Measurements from ENCODE around the gene FLYWCH2.
A peak's percentile ranks its signal among the peaks of the same experiment; 100 is the strongest.

FLYWCH2 gene

GRCh38 chr16:2867987-2868789, 14.8 kb upstream of the FLYWCH2 start (continued):
- TF ChIP-seq REST (tag by site-specific recombination; IDR thresholded peaks at IDR 0.05) = peak; percentile 66
- TF ChIP-seq ZNF324 (tag by site-specific recombination; IDR thresholded peaks at IDR 0.05) = peak; percentile 68; the same call in 1 of the 2 replicates
- TF ChIP-seq ZNF350 (tag by site-specific recombination; IDR thresholded peaks at IDR 0.05) = no peak
- no peak for TF ChIP-seq ZNF626 (tag by site-specific recombination; IDR thresholded peaks at IDR 0.05)
- peak; percentile 81 for TF ChIP-seq ZNF394 (tag by site-specific recombination; IDR thresholded peaks at IDR 0.05; ENCODE audit: borderline replicate concordance)
- TF ChIP-seq FEZF1 (tag by site-specific recombination; IDR thresholded peaks at IDR 0.05) = no peak
- TF ChIP-seq ZNF658 (tag by site-specific recombination; IDR thresholded peaks at IDR 0.05) = no peak
- no peak for TF ChIP-seq ZSCAN16 (tag by site-specific recombination; IDR thresholded peaks at IDR 0.05)
- peak; percentile 87 for TF ChIP-seq KLF9 (tag by site-specific recombination; IDR thresholded peaks at IDR 0.05; ENCODE audit: low read depth)
- TF ChIP-seq ZNF433 (tag by site-specific recombination; IDR thresholded peaks at IDR 0.05; ENCODE audit: low read depth) = no peak
- 0 out of 2 replicates have a peak, but pooled peaks have one; percentile 29 for TF ChIP-seq GLI2 (tag by site-specific recombination; IDR thresholded peaks at IDR 0.05; ENCODE audit: borderline replicate concordance, low read depth)
- no peak for TF ChIP-seq ZNF544 (tag by site-specific recombination; IDR thresholded peaks at IDR 0.05)
- no peak for TF ChIP-seq ZNF768 (tag by site-specific recombination; IDR thresholded peaks at IDR 0.05)
- TF ChIP-seq ZFHX2 (tag by site-specific recombination; conservative IDR thresholded peaks at IDR 0.05) = peak; percentile 86
- TF ChIP-seq SALL2 (tag by site-specific recombination; IDR thresholded peaks at IDR 0.05; ENCODE audit: borderline replicate concordance) = no peak
- TF ChIP-seq ZNF623 (tag by site-specific recombination; IDR thresholded peaks at IDR 0.05) = no peak
- TF ChIP-seq, protein P1, sequence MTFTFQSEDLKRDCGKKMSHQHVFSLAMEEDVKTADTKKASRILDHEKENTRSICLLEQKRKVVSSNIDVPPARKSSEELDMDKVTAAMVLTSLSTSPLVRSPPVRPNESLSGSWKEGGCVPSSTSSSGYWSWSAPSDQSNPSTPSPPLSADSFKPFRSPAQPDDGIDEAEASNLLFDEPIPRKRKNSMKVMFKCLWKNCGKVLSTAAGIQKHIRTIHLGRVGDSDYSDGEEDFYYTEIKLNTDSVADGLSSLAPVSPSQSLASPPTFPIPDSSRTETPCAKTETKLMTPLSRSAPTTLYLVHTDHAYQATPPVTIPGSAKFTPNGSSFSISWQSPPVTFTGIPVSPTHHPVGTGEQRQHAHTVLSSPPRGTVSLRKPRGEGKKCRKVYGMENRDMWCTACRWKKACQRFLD (tag by site-specific recombination; IDR thresholded peaks at IDR 0.05) = no peak
- TF ChIP-seq, protein P2, sequence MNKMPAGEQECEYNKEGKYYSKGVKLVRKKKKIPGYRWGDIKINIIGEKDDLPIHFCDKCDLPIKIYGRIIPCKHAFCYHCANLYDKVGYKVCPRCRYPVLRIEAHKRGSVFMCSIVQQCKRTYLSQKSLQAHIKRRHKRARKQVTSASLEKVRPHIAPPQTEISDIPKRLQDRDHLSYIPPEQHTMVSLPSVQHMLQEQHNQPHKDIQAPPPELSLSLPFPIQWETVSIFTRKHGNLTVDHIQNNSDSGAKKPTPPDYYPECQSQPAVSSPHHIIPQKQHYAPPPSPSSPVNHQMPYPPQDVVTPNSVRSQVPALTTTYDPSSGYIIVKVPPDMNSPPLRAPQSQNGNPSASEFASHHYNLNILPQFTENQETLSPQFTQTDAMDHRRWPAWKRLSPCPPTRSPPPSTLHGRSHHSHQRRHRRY (tag by site-specific recombination; IDR thresholded peaks at IDR 0.05) = no peak; the same call in 1 of the 2 replicates
- peak; percentile 71; the same call in 1 of the 2 replicates for TF ChIP-seq ZNF600 (tag by site-specific recombination; IDR thresholded peaks at IDR 0.05)
- no peak for TF ChIP-seq ZNF776 (tag by site-specific recombination; IDR thresholded peaks at IDR 0.05; ENCODE audit: borderline replicate concordance)
- TF ChIP-seq HOXA7 (CRISPR knock-in tag; IDR thresholded peaks at IDR 0.05; ENCODE audit: borderline replicate concordance) = no peak
- TF ChIP-seq, protein P3, sequence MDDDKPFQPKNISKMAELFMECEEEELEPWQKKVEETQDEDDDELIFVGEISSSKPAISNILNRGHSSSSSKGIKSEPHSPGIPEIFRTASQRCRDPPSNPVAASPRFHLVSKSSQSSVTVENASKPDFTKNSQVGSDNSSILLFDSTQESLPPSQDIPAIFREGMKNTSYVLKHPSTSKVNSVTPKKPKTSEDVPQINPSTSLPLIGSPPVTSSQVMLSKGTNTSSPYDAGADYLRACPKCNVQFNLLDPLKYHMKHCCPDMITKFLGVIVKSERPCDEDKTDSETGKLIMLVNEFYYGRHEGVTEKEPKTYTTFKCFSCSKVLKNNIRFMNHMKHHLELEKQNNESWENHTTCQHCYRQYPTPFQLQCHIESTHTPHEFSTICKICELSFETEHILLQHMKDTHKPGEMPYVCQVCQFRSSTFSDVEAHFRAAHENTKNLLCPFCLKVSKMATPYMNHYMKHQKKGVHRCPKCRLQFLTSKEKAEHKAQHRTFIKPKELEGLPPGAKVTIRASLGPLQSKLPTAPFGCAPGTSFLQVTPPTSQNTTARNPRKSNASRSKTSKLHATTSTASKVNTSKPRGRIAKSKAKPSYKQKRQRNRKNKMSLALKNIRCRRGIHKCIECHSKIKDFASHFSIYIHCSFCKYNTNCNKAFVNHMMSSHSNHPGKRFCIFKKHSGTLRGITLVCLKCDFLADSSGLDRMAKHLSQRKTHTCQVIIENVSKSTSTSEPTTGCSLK (tag by site-specific recombination; IDR thresholded peaks at IDR 0.05) = no peak
- TF ChIP-seq KLF7 (tag by site-specific recombination; IDR thresholded peaks at IDR 0.05; ENCODE audit: borderline replicate concordance) = peak; percentile 83
- TF ChIP-seq ZNF302 (tag by site-specific recombination; IDR thresholded peaks at IDR 0.05; ENCODE audit: low read depth) = no peak
- peak; percentile 65 for TF ChIP-seq SP3 (tag by site-specific recombination; IDR thresholded peaks at IDR 0.05)
- TF ChIP-seq PATZ1 (tag by site-specific recombination; IDR thresholded peaks at IDR 0.05) = peak; percentile 91
- TF ChIP-seq, protein P4, sequence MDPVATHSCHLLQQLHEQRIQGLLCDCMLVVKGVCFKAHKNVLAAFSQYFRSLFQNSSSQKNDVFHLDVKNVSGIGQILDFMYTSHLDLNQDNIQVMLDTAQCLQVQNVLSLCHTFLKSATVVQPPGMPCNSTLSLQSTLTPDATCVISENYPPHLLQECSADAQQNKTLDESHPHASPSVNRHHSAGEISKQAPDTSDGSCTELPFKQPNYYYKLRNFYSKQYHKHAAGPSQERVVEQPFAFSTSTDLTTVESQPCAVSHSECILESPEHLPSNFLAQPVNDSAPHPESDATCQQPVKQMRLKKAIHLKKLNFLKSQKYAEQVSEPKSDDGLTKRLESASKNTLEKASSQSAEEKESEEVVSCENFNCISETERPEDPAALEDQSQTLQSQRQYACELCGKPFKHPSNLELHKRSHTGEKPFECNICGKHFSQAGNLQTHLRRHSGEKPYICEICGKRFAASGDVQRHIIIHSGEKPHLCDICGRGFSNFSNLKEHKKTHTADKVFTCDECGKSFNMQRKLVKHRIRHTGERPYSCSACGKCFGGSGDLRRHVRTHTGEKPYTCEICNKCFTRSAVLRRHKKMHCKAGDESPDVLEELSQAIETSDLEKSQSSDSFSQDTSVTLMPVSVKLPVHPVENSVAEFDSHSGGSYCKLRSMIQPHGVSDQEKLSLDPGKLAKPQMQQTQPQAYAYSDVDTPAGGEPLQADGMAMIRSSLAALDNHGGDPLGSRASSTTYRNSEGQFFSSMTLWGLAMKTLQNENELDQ (tag by site-specific recombination; IDR thresholded peaks at IDR 0.05; ENCODE audit: low read depth) = no peak

Data from HEK293 (cell line).